HUES6 (cell line): ENCODE results near the gene CFAP221.

Source experiments
- H3K27ac ChIP-seq: 2 replicates; pipeline ENCODE4 v1.7.0; 2013; ENCODE audit warnings: low read depth, mild to moderate bottlenecking, low read length, inconsistent platforms
- H3K27me3 ChIP-seq: 2 replicates; pipeline ENCODE4 v1.6.1; 2013; ENCODE audit warnings: low read length; ENCODE audit not compliant: control insufficient read depth, insufficient read depth
- H3K36me3 ChIP-seq: 2 replicates; pipeline ENCODE4 v1.6.1; 2013; ENCODE audit warnings: low read length; ENCODE audit not compliant: control insufficient read depth, insufficient read depth
- H3K4me1 ChIP-seq: 2 replicates; pipeline ENCODE4 v1.6.1; 2013; ENCODE audit warnings: low read length; ENCODE audit not compliant: control insufficient read depth, insufficient read depth
- H3K4me3 ChIP-seq: 2 replicates; pipeline ENCODE4 v1.5.1; 2013; ENCODE audit warnings: low read depth, low read length
- H3K9ac ChIP-seq: one replicate; pipeline ENCODE4 v1.6.1; 2013; ENCODE audit warnings: mild to moderate bottlenecking, low read length
- H3K9me3 ChIP-seq: 2 replicates; pipeline ENCODE4 v1.6.1; 2013; ENCODE audit warnings: low read depth, low read length; ENCODE audit not compliant: control insufficient read depth, insufficient read depth

CFAP221 gene

GRCh38 chr2:119553687-119554344 is 9.6 kb downstream of the CFAP221 start:
- no peaks in the 10 kb centered on the region for H3K27me3 ChIP-seq
- H3K4me1 ChIP-seq, result no peaks in the 10 kb centered on the region
- no peak overlapping the region for H3K9ac ChIP-seq
- no peak overlapping the region for H3K27ac ChIP-seq
- H3K4me3 ChIP-seq, result no peak overlapping the region
- no peaks in the 10 kb centered on the region for H3K9me3 ChIP-seq
- no peaks in the 10 kb centered on the region for H3K36me3 ChIP-seq

GRCh38 chr2:119565481-119565880 is 21.2 kb downstream of the CFAP221 start:
- no peak overlapping the region for H3K4me3 ChIP-seq
- no peaks in the 10 kb centered on the region for H3K4me1 ChIP-seq
- no peaks in the 10 kb centered on the region for H3K9me3 ChIP-seq
- H3K27ac ChIP-seq, result no peak overlapping the region
- H3K27me3 ChIP-seq, result no peaks in the 10 kb centered on the region
- no peaks in the 10 kb centered on the region for H3K36me3 ChIP-seq
- H3K9ac ChIP-seq, result no peak overlapping the region

GRCh38 chr2:119567292-119567691 is 23.0 kb downstream of the CFAP221 start:
- no peaks in the 10 kb centered on the region for H3K27me3 ChIP-seq
- no peaks in the 10 kb centered on the region for H3K9me3 ChIP-seq
- H3K4me3 ChIP-seq, result no peak overlapping the region
- no peak overlapping the region for H3K27ac ChIP-seq
- H3K36me3 ChIP-seq, result no peaks in the 10 kb centered on the region
- no peak overlapping the region for H3K9ac ChIP-seq
- H3K4me1 ChIP-seq, result no peaks in the 10 kb centered on the region

GRCh38 chr2:119574108-119574815 is 30.0 kb downstream of the CFAP221 start:
- no peaks in the 10 kb centered on the region for H3K4me1 ChIP-seq
- no peak overlapping the region for H3K27ac ChIP-seq
- H3K9me3 ChIP-seq, result no peaks in the 10 kb centered on the region
- H3K36me3 ChIP-seq, result no peaks in the 10 kb centered on the region
- H3K9ac ChIP-seq, result no peak overlapping the region
- no peaks in the 10 kb centered on the region; the same call in 1 of the 2 replicates for H3K27me3 ChIP-seq
- no peak overlapping the region for H3K4me3 ChIP-seq

GRCh38 chr2:119574864-119575263 is 30.6 kb downstream of the CFAP221 start:
- no peaks in the 10 kb centered on the region; the same call in 1 of the 2 replicates for H3K27me3 ChIP-seq
- H3K4me3 ChIP-seq, result no peak overlapping the region

GRCh38 chr2:119575439-119575838 is 31.2 kb downstream of the CFAP221 start:
- no peak overlapping the region for H3K27ac ChIP-seq
- no peak overlapping the region for H3K9ac ChIP-seq
- no peaks in the 10 kb centered on the region for H3K9me3 ChIP-seq
- no peaks in the 10 kb centered on the region; the same call in 1 of the 2 replicates for H3K27me3 ChIP-seq
- no peaks in the 10 kb centered on the region for H3K4me1 ChIP-seq
- no peaks in the 10 kb centered on the region for H3K36me3 ChIP-seq
- H3K4me3 ChIP-seq, result no peak overlapping the region

More at GRCh38 chr2:119574864-119575263, 30.6 kb downstream of the CFAP221 start:
- no peak overlapping the region for H3K27ac ChIP-seq
- no peak overlapping the region for H3K9ac ChIP-seq
- no peaks in the 10 kb centered on the region for H3K4me1 ChIP-seq
- no peaks in the 10 kb centered on the region for H3K36me3 ChIP-seq
- no peaks in the 10 kb centered on the region for H3K9me3 ChIP-seq

GRCh38 chr2:119579424-119580295 is 35.4 kb downstream of the CFAP221 start:
- Histone ChIP-seq H3K27ac (no peak overlapping the region), H3K36me3 (no peaks in the 10 kb centered on the region), H3K4me1 (no peaks in the 10 kb centered on the region), H3K4me3 (no peak overlapping the region), H3K27me3 (no peaks in the 10 kb centered on the region; the same call in 1 of the 2 replicates), H3K9me3 (peaks cover 5% of the 10 kb centered on the region; the same call in 1 of the 2 replicates), H3K9ac (no peak overlapping the region)

GRCh38 chr2:119580550-119581072 is 36.4 kb downstream of the CFAP221 start:
- no peaks in the 10 kb centered on the region for H3K36me3 ChIP-seq
- H3K27ac ChIP-seq, result no peak overlapping the region
- no peaks in the 10 kb centered on the region for H3K4me1 ChIP-seq
- H3K9me3 ChIP-seq, result peaks cover 6% of the 10 kb centered on the region; the same call in 1 of the 2 replicates
- H3K9ac ChIP-seq, result no peak overlapping the region
- H3K4me3 ChIP-seq, result no peak overlapping the region
- no peaks in the 10 kb centered on the region; the same call in 1 of the 2 replicates for H3K27me3 ChIP-seq

- H3K4me3 ChIP-seq, result no peak overlapping the region
- H3K9me3 ChIP-seq, result peaks cover 6% of the 10 kb centered on the region; the same call in 1 of the 2 replicates
- H3K36me3 ChIP-seq, result no peaks in the 10 kb centered on the region
- H3K27ac ChIP-seq, result no peak overlapping the region
- H3K4me1 ChIP-seq, result no peaks in the 10 kb centered on the region
- no peak overlapping the region for H3K9ac ChIP-seq
- no peaks in the 10 kb centered on the region for H3K27me3 ChIP-seq
Observed at GRCh38 chr2:119583291-119583690, 39.0 kb downstream of the CFAP221 start.

- peaks cover 6% of the 10 kb centered on the region; the same call in 1 of the 2 replicates for H3K9me3 ChIP-seq
- no peaks in the 10 kb centered on the region for H3K36me3 ChIP-seq
- H3K4me1 ChIP-seq, result no peaks in the 10 kb centered on the region
- no peak overlapping the region for H3K27ac ChIP-seq
- no peak overlapping the region for H3K9ac ChIP-seq
- H3K27me3 ChIP-seq, result no peaks in the 10 kb centered on the region
- H3K4me3 ChIP-seq, result no peak overlapping the region
Observed at GRCh38 chr2:119584469-119584868, 40.2 kb downstream of the CFAP221 start.
